HK-2 (cell line): Measurements from ENCODE around the gene RPUSD2.

Experiments used
- DNase-seq: peaks from one replicate; pipeline ENCODE4 v3.0.0-alpha.2; 2018; ENCODE audit not compliant: unreplicated experiment

The RPUSD2 gene, protein sequence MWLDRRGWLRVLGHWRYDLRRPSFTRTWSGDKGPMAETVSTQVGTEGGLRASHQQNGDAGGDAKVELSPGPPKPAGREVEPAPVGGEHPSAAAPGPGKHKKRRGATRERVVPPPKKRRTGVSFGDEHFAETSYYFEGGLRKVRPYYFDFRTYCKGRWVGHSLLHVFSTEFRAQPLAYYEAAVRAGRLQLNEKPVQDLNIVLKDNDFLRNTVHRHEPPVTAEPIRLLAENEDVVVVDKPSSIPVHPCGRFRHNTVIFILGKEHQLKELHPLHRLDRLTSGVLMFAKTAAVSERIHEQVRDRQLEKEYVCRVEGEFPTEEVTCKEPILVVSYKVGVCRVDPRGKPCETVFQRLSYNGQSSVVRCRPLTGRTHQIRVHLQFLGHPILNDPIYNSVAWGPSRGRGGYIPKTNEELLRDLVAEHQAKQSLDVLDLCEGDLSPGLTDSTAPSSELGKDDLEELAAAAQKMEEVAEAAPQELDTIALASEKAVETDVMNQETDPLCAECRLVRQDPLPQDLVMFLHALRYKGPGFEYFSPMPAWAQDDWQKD

DNA sequence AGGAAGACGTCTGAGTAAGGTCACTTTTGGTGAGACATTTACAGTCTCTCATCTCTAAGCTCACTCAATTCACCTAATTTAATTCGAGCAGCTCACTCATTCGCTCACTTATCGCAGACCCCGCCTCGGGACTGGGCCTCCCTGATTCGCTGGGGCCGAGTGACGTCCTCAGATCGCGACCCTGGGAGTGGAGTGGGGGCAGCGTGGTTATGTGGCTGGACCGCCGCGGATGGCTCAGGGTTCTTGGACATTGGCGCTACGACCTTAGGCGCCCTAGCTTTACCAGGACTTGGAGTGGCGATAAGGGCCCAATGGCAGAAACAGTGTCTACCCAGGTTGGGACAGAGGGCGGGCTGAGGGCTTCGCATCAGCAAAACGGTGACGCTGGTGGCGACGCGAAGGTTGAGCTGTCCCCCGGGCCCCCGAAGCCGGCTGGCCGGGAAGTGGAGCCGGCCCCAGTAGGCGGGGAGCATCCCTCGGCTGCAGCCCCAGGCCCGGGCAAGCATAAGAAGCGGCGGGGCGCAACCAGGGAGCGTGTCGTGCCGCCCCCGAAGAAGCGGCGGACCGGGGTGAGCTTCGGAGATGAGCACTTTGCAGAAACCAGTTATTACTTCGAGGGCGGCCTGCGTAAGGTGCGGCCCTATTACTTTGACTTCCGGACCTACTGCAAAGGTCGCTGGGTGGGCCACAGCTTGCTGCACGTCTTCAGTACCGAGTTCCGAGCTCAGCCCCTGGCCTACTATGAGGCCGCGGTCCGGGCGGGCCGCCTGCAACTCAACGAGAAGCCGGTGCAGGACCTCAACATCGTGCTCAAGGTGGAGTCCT is at the start of gene RPUSD2:
Gene RPUSD2 (plus strand): TSS at position 171 of the 825 bp plus-strand sequence. CDS start 39 bp downstream, at position 210.
- DNase-seq, result peak; percentile 84

DNA sequence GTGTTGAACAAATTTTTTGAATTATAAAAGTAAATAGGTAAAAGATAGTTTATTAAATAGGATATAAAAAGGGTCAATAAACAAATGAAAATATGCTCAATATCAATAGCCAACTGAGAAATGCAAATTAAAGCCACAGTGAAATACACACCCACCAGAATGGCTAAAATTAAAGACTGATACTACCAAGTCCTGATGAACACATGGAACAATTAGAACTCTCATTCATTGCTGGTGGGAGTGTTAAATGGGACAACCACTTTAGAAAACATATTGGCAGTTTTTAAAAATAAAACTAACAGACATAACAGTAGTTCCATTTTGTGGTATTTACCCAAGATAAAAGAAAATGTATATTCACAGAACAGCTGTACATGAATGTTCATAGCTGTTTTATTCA is 45.5 kb upstream of the RPUSD2 start:
- no peak for DNase-seq

DNA sequence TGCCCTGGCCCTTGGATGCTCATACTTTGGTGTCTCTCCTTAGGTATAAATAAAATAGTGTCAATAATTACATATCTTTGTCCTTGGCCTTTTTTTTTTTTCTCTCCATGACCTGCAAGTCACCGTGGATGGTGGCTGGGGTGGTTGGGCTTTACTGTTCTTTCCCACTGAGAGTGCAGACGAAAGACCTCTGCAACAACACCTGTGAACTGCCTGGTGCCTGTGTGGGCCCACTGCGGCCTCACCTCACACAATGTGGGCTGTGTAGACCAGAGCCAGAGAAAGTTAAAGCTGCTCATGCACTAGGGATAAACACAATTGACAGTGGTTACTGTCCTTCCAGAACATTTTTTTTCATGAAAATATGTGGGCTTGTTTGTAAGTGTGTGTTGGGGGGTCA is 43.2 kb upstream of the RPUSD2 start:
- no peak for DNase-seq

DNA sequence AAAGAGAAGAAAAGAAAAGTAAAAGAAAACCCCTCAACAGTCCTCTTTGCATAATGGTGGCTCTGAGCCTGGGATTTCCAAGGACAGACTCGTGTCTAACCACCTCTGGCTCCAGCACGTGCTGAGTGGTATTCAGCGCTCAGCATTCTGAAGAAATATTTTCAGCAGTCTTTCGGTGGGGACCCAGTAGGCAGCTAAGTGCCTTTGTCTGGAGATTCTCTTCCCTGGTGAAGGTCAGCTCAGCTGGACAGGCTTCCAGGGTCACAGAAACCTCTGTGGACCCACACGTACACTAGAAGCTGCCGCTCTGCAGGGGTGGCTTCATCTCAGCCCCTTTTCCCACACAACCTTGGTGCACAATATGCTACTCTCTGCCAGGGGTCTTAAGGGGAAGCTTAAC is 40.3 kb upstream of the RPUSD2 start:
- no peak for DNase-seq

DNA sequence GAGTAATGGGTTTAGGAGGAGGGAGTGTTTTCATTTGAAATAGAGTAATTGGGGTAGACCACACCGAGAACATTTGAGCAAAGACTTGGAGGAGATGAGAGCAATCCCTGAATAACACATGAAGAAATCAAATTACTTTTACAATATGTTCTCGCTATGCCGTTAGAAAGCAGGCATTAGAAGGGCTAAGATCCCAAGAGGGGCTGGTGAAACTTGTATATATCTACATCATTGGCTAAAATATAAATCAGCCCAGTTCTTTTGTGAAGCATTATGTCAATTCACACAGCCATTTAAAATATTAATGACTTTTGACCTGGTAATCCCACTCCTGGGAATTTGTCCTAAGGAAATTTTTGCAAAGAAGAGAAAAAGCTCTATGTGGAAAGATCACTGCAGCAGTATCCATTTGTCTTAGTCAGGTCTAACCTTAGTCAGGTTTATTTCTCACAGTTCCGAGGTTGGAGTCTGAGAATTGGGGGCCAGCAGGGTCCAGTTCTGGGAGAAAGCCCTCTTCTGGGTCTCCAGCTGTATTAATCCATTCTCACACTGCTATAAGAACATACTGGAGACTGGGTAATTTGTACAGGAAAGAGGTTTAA is 35.2 kb upstream of the RPUSD2 start:
- DNase-seq, result no peak

DNA sequence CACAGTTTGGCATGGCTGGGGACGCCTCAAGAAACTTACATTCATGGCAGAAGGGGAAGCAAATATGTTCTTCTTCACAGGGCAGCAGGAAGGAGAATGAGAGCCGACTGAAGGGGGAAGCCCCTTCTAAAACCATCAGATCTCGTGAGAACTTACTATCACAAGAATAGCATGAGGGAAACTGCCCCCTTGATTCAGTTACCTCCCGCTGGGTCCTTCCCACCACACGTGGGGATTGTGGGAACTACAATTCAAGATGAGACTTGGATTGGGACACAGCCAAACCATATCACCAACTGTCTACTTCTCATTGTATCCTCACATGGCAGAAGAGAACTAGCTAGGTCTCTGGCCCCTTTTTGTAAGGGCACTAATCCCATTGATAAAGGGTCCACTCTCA is 34.7 kb upstream of the RPUSD2 start:
- DNase-seq, result no peak

DNA sequence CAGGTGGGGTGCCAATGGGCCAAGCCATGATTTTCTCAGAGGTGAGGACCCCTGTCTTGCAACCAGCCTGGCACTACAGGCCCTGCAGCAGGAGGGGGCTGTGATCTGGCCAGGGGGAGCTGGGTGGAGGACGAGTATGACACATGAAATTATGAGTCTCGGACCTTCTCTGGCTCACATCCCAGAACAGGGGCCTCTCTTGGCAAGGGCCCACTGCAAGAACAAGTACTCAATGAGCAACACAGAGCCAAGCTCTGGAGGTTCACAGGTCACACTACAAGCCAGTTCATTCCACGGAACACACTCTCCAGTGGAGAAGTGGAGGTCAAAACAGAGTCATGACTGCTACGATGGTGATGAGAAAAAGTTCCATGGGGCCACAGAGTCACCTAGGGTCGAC is 32.6 kb upstream of the RPUSD2 start:
- no peak for DNase-seq

DNA sequence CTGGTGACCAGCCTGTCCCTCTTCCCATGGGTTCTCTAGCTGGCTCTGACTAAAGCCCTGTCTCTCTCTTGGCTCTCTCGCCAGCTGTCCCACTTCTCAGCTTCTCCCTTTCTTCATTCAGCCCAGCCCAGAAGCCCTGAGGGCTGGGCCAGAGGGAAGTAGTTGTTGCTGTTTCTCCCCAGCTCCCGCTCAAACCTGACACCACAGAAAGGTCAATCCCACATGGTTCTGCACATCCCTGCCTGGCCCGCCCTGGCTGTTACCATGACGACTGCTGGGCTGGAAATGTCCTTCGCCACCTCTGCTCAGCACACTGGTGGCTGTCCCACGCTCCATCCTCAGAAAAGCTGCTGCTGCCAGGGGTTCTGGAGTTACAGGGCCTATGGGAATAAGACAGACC is 30.1 kb upstream of the RPUSD2 start:
- DNase-seq, result no peak

DNA sequence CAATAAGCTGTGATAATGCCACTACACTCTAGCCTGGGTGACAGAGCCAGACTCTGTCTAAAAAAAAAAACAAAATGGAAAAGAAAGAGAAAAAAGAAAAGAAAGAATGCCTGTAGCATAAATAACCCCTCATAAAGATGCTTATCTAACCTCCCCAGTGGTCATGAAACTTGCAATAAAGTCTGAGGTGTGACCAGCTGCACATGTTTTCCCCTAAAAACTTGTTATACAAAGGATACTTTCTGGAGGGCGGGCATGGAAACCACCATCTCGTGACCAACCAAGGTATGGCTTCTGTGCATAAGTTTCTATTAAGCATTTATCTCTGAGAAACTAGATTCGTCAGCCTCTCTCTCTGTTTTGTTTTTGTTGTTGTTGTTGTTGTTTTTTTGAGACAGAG is 26.0 kb upstream of the RPUSD2 start:
- DNase-seq, result no peak

DNA sequence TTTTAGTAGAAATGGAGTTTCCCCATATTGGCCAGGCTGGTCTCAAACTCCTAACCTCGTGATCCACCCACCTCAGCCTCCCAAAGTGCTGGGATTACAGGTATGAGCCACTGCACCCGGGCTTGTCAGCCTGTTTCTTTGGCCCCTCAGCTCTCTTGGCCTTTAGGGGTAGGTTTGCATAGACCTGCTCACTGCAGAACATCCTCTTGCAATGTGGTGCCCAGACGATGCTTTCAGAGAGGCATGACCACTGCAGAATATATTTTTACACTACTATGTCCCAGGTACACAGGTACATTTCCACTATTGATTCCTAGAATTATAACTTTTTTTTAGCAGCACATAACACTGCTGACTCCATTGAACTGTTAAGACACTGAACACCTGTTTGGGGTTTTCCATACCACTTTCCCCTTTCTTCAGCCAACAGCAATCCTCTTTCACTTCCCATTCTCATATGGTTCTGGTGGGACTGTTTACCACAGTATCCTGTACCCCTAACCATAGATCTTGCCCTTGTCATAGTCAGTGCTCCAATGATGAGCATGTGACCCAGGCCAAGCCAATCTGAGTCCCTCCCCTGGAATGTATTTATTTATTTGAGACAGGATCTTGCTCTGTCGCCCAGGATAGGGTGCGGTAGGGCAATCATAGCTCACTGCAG is 25.3 kb upstream of the RPUSD2 start:
- no peak for DNase-seq

DNA sequence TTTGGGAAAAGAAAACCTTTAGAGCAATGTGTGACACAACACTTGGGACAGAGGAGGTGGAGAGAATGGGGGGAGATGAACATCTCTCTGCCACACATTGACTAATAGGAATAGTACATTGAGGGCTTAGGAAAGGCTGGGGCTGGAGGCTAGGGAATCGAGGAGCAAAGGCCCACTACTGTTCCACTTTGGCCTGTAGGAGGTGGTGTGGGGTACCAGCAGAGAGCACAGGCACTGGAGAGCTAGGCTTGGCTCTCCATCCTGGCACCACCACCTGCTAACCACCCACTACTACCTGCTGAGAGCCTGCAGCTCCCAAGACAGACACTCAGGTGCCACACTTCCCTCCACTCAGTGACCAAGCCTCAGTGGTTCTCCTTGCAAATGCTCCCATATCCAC is 23.6 kb upstream of the RPUSD2 start:
- DNase-seq, result no peak

DNA sequence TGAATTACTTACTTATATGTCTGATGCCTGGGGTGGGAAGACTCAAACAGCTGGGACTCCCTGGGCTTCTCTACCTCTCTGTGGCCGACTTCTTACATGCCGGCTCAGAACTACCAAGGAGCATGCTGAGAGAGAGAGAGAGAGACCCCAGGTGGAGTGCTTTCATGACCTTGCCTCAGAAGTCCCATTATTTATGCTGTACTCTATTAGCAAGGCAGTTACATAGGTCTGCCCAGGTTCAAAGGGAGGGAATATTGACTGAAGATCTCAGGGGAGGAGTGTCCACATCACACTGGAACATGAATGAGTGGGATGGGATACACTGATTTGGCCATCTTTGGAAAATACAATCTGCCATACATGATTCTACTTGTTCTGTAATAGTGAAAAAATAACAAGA is 20.5 kb upstream of the RPUSD2 start:
- DNase-seq, result no peak

DNA sequence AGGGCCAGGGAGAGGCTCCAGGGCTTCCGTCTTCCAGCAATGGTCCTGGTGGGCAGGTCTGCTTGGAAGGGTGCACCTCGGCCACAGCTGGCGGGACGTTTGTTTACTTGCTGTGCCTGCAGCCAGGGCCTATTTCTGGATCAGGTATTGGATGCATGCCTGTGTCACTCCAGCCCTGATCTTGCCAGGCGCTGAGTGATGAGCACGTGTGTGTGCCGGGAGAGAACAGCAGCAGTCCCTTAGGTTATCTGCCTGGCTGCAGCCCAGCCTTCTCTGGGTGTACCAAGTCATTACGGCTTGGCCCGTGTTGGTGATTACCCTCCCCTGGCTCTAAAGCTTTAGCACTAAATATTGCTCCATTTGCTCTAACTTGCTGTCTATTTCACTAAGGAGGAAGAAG is 19.2 kb upstream of the RPUSD2 start:
- DNase-seq, result no peak

DNA sequence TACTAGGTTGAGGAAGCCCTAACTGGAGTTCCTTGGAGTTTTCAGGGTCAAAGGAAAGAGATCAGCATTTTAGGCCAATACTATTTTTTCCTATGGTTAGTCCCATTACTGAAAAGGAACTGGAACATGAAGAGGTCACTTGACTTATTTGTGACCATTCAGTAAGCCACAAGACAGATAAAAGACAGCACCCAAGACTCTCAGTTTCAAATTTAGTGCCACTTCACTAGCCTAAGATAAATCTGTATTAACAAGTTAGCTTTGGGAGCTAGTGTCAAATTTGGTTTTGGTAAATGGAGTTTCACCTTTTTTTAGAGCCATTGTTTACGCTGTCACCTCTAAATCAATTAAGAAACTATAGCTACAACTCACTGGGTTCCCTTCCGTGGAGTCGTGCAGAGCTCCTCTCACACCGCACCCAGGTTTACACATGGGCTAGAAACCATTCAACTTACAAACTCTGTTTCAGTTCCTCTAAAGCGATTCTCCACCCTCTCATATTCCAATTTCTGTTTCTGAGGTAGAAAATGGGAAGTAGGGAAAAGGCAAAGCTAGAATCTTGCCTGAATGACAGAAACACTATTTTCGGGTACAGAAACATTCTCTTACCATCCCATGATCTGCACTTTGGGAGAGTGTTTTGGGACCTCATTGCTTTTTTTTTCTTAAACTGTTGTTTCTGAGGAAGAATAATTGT is 18.6 kb upstream of the RPUSD2 start:
- no peak for DNase-seq

DNA sequence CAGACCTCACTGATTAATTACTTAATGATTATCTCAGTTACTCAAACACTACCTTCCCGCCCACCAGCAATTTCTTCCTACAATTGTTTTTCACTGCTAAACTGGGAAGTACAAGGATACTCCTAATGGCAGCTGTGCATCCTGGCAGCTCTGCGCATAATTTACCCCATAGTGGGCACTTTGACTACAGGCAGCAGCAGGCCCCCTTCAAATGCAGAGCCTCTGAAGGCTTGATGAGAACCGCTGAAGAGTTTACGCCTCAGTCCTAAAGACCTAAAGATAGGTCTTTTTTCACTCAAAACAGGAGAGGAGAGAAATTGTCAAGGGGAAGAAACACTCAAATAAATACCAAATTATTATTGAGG is 15.0 kb upstream of the RPUSD2 start:
- no peak for DNase-seq

DNA sequence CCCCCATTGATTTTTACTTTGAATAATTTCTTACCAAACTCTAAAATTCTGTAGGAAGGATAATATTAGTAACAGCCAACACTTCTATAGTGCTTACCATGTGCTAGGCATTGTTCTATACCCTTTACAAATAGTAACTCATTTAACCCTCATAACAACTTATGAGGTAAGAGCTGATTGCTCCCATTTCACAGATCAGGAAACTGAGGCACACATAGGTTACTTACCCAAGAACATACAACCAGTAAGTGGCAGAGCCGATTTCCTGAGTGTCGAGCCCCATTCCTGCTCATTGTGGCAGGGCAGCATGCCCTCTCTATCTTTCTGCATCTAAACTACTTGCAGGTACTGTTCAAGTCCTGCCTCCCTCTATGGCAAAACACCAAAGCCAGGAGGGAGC is 13.2 kb upstream of the RPUSD2 start:
- no peak for DNase-seq

DNA sequence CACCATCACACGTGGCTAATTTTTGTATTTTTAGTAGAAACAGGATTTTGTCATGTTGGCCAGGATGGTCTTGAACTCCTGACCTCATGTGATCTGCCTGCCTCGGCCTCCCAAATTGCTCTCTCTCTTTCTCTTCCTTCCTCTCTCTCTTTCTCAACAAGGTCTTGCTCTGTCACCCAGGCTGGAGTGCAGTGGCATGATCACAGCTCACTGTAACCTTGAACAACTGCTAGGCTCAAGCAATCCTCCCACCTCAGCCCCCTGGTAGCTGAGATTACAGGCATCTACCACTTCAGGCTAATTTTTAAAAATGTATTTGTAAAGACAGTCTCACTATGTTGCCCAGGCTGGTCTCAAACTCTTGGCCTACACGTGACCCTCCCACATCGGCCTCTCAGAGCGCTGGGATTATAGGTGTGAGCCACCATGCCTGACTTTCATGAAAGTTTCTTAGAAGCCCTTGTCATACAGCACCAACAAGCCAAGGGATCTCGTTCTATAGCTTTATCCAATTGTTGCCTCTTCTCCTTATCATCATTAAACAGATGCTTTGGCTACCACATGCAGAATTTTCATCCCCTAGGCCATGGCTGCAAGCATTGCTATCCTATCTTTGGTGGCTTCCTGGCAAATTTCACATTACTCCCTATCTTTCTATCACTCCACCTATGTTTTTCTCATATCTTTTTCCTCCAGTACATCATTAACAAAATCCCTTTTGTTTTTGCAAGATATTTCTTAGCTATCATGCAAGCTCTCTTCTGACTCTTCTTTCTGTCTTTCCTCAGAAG is 10.0 kb upstream of the RPUSD2 start:
- DNase-seq, result no peak

DNA sequence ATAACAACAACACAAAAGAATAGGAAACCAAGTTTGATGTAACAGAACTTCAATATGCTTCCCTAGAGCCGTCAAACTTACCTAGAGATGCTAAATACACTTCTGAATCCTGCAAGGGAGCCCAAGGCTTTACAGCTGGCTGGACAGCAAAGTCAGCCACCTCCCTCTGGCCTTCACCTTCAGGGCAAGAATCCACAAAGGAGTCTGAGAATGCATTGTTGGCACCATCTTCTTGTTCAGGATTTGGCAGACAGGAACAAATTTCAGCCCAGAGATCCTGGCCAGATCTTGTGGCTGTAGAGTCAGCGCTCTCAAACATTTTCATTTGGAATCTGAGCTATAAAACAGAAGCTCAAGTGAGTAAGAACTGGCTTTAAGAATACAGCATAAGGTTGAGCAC is 6.4 kb upstream of the RPUSD2 start:
- no peak for DNase-seq

DNA sequence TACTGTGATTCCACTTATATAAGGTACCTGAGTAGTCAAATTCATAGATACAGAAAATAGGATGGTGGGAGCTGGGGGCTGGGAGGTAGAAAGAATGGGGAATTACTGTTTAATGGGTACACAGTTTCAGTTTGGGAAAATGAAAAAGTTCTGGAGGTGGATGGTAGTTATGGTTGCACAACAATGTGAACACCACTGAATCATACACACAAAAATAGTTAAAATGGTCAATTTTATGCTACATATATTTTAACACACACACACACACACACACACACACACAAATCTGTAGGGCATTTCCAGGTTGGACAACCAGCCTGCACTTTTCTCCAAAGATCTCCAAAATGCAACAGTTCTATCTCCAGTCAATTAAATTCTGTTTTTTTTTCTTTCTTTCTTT is 5.7 kb upstream of the RPUSD2 start:
- no peak for DNase-seq

DNA sequence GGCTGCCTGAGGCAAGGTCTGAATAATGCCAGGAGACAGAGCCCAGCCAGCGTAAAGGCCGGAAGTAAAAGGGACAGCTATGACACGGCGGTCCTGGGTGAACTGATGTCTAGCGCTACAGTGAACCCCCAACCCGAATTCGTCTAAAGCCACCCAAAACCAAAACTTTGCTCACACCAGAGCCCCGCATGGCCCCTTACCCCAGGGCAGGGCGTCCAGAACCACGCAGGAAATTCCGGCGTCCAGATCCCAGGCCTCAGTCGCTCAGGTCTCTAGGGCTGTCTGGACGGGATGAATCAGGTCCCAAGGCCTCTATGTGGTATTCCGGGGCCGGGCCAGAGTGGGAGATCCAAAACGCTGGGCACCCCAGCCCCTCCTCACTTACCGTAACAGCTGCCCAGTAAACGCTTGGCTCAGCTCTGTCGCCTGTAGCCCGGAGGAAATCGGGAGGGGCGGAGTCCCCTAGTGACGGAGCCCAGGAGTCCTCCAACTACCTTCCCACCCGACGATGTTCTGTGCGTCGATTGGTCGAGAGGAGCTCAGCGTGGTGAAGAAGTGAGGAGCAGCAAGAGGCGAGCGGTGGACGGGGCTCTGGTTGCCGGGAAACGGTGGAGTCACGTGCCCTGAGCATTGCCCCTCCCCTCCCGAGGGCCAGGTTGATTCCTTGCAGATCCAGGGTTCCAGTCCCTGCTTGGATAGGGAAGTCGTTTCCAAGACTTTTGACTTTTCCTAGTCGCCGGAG is 4.3 kb upstream of the RPUSD2 start, which contains the start of gene CCDC32:
Gene CCDC32 (minus strand): TSS at position 452 of the 742 bp plus-strand sequence. CDS start 2,027 bp downstream, outside the sequence.
- DNase-seq, result peak; percentile 92
